HG03066 (cell line): ENCODE data around the gene CEACAM7.
"Not testable (repeated sequence)": the region's sequence is repeated elsewhere in the genome, so short reads cannot be mapped to it uniquely, and the experiment has no call there.

ENCODE experiments used
- ATAC-seq: cut with Tn5 transposase; IDR thresholded peaks from one replicate; pipeline ENCODE4 v1.9.1; 2021; ENCODE audit warnings: low read depth; ENCODE audit not compliant: unreplicated experiment

Gene CEACAM7

GRCh38 chr19:41668315-41668714 lies 19.8 kb downstream of the CEACAM7 start:
- no peak for ATAC-seq

GRCh38 chr19:41666075-41666474 lies 22.0 kb downstream of the CEACAM7 start:
- ATAC-seq, result no peak

- no peak for ATAC-seq
Measured at GRCh38 chr19:41657157-41657556, 30.9 kb downstream of the CEACAM7 start.

GRCh38 chr19:41656756-41657155 lies 31.3 kb downstream of the CEACAM7 start:
- not testable (repeated sequence) for ATAC-seq

GRCh38 chr19:41652250-41652649 lies 35.8 kb downstream of the CEACAM7 start:
- no peak for ATAC-seq

GRCh38 chr19:41649827-41650226 lies 38.2 kb downstream of the CEACAM7 start:
- ATAC-seq, result no peak

GRCh38 chr19:41646589-41647204 lies 41.4 kb downstream of the CEACAM7 start:
- no peak for ATAC-seq

- no peak for ATAC-seq
Measured at GRCh38 chr19:41641879-41642485, 46.1 kb downstream of the CEACAM7 start.

- no peak for ATAC-seq
Measured at GRCh38 chr19:41638641-41639081, 49.4 kb downstream of the CEACAM7 start.

GRCh38 chr19:41637484-41637883 lies 50.6 kb downstream of the CEACAM7 start:
- ATAC-seq, result no peak

- no peak for ATAC-seq
Measured at GRCh38 chr19:41627966-41628675, 59.9 kb downstream of the CEACAM7 start.

GRCh38 chr19:41626877-41627276 lies 61.2 kb downstream of the CEACAM7 start, which contains the start of gene CEACAM4:
Gene CEACAM4, minus strand, starts transcription at chr19:41627074. Its CDS starts 111 bp downstream, at chr19:41626963.
- no peak for ATAC-seq

- no peak for ATAC-seq
Measured at GRCh38 chr19:41626278-41626677, 61.8 kb downstream of the CEACAM7 start.

GRCh38 chr19:41624937-41625336 lies 63.1 kb downstream of the CEACAM7 start:
- no peak for ATAC-seq

GRCh38 chr19:41624515-41624914 lies 63.6 kb downstream of the CEACAM7 start:
- ATAC-seq, result no peak

- no peak for ATAC-seq
Measured at GRCh38 chr19:41623360-41623759, 64.7 kb downstream of the CEACAM7 start.
